NCI-H510A (cell line): Measurements from ENCODE around the gene IRF2BP2.

Source experiments
- DNase-seq: peaks from one replicate; lab custom pipeline; 2025; lab: John Stamatoyannopoulos, UW

Gene IRF2BP2

GRCh38 chr1:234634387-234634786 is 24.4 kb upstream of the IRF2BP2 start:
- no peak for DNase-seq

DNA sequence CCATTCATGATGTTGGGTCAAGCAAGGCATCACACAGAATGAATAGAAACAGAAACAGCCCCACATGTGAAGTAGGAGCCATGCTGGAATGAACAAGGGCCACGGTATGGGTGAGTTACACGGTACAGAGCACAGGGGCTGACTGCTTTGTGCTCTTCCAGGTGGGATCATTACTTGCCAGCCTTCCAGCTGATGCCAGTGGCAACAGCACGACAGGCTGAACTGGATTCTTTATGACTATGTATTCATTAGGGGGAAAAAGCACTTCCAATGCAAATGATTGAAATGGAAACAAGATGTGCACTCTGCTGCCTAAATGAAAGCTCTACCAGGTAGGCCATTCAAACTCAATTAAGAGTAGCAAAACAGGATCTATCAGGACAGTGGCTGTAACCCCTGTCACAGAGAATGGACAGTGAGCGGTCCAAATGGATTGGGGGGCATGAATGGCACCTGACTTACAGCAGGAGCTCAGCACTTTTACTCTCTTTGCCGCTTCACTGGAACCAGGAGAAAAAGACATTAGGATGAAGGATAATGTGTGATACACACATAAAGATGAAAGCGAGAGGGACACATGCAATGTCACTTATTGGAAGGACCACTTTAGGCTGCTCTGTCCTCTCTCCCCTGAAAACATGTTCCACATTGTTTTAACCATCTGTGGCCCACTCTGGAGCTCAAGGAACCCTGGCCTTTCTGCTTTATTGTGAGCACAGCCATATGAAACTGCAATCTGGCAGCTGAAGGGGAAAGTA is 23.4 kb upstream of the IRF2BP2 start:
- DNase-seq, result no peak

- no peak for DNase-seq
Measured at GRCh38 chr1:234632225-234632624, 22.2 kb upstream of the IRF2BP2 start.

GRCh38 chr1:234631721-234632125 is 21.7 kb upstream of the IRF2BP2 start:
- no peak for DNase-seq

DNA sequence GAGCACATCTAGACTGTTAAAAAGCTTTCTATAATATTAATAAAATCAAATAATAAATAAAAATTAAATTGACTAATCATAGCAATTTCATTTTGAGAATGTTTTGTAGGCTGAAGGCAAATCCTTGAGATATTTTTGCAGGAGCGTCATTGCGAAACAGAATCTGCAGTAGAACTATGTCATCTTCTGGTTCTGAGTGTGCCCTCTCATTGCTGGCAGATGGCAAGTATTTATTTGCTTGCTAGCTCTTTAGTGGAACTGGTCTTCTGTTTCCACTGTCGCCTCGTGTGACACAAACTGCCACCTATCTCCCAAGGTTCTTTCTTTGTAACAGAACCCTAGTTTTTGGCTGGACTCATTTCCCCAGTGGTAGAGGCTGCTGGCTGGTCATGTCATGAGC is 19.0 kb upstream of the IRF2BP2 start:
- DNase-seq, result no peak

GRCh38 chr1:234628089-234628488 is 18.1 kb upstream of the IRF2BP2 start:
- no peak for DNase-seq

DNA sequence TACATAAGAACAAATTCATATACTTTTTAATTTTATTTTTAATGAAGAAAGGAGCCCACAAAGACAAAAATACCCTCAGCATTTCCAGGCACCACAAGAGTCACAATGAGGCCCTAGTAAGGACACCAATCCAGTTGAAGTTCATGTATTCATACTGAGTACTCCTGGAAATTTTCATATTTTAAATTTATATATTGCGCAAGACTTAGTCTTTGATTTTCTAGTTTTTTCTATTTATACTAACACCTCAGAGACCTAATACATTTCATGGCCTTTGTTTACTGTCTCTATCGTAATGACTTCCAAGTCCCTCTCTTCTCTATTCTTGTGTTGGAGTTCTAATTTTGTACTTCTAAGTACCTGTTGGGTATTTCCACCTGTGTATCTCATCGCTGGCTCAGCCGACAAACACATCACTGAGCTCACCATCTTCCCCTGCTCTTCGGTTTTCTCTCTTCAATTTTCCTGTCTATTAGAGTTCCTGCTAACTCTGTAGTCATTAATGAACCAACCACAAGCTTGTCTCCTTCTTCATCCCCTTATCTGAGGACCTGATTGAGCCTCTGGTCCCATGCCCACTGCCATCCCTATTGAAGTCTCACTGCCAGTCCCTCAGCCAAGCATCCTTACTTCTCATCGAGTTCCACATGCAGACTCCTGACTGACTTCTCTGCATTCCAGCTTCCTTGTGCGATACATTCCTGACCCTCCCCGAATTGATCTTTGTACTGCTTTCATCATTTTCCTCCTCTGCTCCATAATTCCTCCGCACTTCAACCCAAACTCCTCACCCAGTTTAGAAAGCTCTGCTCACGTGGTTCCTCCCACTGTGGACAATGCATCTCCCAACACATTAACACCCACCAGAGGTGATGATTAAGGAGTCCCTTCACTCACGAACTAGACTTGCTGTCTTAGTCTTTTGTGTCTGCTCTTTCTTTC is 17.3 kb upstream of the IRF2BP2 start:
- no peak for DNase-seq

DNA sequence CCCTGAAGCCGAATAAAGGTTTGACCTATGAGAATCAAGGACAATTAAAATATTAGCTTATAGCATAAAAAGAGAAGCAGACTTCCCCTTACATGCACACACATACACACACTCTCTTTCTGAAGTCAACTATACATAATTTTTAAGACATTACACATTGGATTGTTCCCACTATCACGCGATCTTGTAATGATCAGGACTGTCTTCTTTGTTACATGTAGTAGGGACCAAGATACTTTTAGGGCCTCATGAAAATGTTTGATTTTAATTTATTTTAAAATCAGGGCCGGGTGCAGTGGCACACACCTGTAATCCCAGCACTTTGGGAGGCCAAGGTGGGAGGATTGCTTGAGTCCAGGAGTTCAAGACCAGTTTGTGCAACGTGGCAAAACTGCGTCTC is 16.4 kb upstream of the IRF2BP2 start:
- no peak for DNase-seq

DNA sequence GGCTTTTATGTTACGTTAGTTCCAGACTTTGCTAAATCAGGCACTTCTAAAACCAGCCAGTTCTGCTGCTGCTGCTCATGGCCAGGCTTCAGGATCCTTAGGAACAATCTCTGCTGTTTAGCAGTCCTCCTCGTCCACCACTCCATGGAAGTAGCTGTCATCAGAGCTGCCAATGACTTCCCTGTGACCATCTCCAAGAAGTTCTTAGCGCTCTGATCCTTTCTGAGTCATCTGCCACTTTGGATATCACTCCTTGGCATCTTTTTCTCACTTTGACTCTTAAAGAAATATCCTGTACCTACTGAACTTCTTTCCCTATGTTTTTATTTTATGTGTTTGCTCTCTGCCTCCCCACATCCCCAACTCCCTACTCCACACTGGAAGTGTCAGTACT is 14.7 kb upstream of the IRF2BP2 start:
- no peak for DNase-seq

GRCh38 chr1:234621657-234622335 is 11.8 kb upstream of the IRF2BP2 start:
- DNase-seq, result no peak

- DNase-seq, result no peak
Measured at GRCh38 chr1:234621127-234621468, 11.1 kb upstream of the IRF2BP2 start.

GRCh38 chr1:234620272-234621126 is 10.5 kb upstream of the IRF2BP2 start:
- no peak for DNase-seq

GRCh38 chr1:234619794-234620247 is 9.8 kb upstream of the IRF2BP2 start:
- DNase-seq, result peak; percentile 54

- no peak for DNase-seq
Measured at GRCh38 chr1:234619071-234619480, 9.1 kb upstream of the IRF2BP2 start.

DNA sequence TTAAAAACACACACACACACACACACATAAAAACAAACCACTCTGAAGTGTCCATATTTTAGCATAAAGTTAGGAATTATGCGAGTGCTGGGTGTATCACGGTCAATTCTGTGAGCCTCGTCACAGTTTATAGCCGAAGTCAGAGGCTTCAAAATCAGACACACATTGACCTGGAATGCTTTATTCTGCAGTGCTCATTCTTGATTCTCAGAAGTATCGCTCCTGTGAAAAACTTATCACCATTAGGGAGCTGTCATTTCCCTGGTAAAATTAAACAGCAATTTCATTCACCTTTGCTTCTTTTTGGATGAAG is 8.7 kb upstream of the IRF2BP2 start:
- DNase-seq, result no peak

DNA sequence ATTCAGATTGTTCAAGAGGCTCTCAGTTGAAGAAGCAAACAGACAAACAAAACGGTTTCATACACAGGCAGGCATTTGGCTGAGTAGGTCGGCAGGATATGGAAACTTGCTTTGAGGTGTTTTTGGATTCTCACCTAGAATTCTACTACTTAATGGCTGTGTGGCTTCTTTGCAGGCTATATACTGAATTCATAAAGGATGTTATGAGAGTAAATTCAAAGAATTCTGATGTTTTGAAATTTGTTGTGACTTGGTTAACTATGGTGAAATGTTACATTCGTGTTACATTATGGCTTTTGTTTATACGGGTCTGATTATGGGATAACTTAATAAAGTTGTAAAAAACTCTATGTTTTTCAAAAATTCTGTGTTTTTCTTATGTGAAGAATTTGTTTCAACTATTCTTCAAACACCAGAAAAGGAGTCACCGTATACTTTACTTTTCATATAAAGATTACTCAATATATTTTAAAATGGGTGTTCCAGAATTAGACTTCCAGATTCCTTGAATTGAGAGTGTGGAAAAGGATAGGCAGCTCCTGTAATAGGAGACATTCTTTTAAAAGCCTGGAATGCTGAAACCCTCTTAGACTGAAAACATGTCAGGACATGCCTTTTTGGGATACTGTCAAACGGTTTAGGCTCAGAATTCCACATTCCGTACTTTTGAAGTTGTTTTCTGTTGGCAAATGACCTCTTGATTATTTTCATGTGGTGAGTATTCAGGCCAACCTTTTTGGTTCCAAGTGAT is 8.2 kb upstream of the IRF2BP2 start:
- peak; percentile 25 for DNase-seq

GRCh38 chr1:234617131-234617985 is 7.4 kb upstream of the IRF2BP2 start:
- DNase-seq, result no peak

GRCh38 chr1:234616644-234617043 is 6.7 kb upstream of the IRF2BP2 start:
- no peak for DNase-seq

- no peak for DNase-seq
Measured at GRCh38 chr1:234614081-234614489, 4.1 kb upstream of the IRF2BP2 start.
